ENCODE results near the gene RMDN2.
"Not testable (repeated sequence)": the region's sequence is repeated elsewhere in the genome, so short reads cannot be mapped to it uniquely, and the experiment has no call there.

- TF ChIP-seq CTCF, POLR2A (IDR thresholded peaks at IDR 0.05): not testable (repeated sequence)
Measured at GRCh38 chr2:37941267-37941666, 16.2 kb downstream of the RMDN2 start.
